ENCODE measurements around the gene ARPP19. TPM values are rescaled to one million over a fixed set of nuclear protein-coding genes. Genes with fewer than 3 reads are reported as not detected.

The ARPP19 gene
- total and polyA plus RNA-seq, 10 of the 15 experiments (the other 5 are each of a cell fraction or from before 2014, with no cell fraction given) = 77.2 to 167 (median 121) TPM

GRCh38 chr15:52527911-52528563 lies 40.8 kb downstream of the ARPP19 start:
- FAIRE-seq = no peak
- SMC1A ChIA-PET (ENCODE audit: uncharacterized antibody, unreplicated experiment) = interaction anchor here (1.0 to 2.5 kb wide), 7 partner anchors 19 to 294 kb away, joined by 3 to 12 read pairs (median 5); no protein-coding TSS in a partner anchor

More at GRCh38 chr15:52527911-52528563, 40.8 kb downstream of the ARPP19 start:
- Histone ChIP-seq H3K4me2 (ENCODE audit: control insufficient read depth, insufficient read depth) (peak overlapping the region; percentile 69), H3K27me3 (replicated peaks in 1 of 2; ENCODE audit: control insufficient read depth in 2 of 2, insufficient read depth in 2 of 2, low read length in 1 of 2) (no peaks in the 10 kb centered on the region), H3K9ac (ENCODE audit: control insufficient read depth, insufficient read depth, low read length) (peak overlapping the region; percentile 69), H3K27ac (ENCODE audit: control insufficient read depth, insufficient read depth) (peak overlapping the region; percentile 20), H3K4me3 (peak overlapping the region; percentile 82), H3K4me1 (ENCODE audit: control insufficient read depth, insufficient read depth, low read length) (peaks cover 3% of the 10 kb centered on the region), H3K36me3 (ENCODE audit: control insufficient read depth in 2 of 2, insufficient read depth in 2 of 2, low read length in 1 of 2) (no peaks in the 10 kb centered on the region), H4K20me1 (ENCODE audit: control insufficient read depth, insufficient read depth) (no peaks in the 10 kb centered on the region; the same call in 1 of the 2 replicates), H2AFZ (ENCODE audit: control insufficient read depth, low read depth, low read length) (peak overlapping the region; percentile 58), H3K9me3 (replicated peaks; ENCODE audit: control insufficient read depth, insufficient read depth, low read length) (no peaks in the 10 kb centered on the region), H3K79me2 (ENCODE audit: control insufficient read depth, insufficient read depth, low read length) (peaks cover 26% of the 10 kb centered on the region)
- ATAC-seq (peak; percentile 41), DNase-seq (ENCODE audit: low read depth, low spot score) (no peak)
- RAD21 ChIA-PET (ENCODE audit: unreplicated experiment) = interaction anchor here (0.8 to 5.8 kb wide), 12 partner anchors 26 to 200 kb away, joined by 3 to 42 read pairs (median 6); no protein-coding TSS in a partner anchor
- POLR2A ChIA-PET = interaction anchor here (0.9 to 1.2 kb wide), 2 partner anchors 31 to 37 kb away, joined by 3 to 4 read pairs; no protein-coding TSS in a partner anchor
- in situ Hi-C loops (cut with MboI) = no loop called here
- TF ChIP-seq FOS (IDR thresholded peaks at IDR 0.05; ENCODE audit: borderline replicate concordance, extremely low read depth, insufficient read length) = no peak
- TF ChIP-seq SP1 (IDR thresholded peaks at IDR 0.05; ENCODE audit: low read depth, low read length) = no peak
- TF ChIP-seq POU2F2 (IDR thresholded peaks at IDR 0.05; ENCODE audit: borderline replicate concordance, low read depth, low read length) = no peak
- no peak for TF ChIP-seq TARDBP (IDR thresholded peaks at IDR 0.05; ENCODE audit: borderline replicate concordance)
- TF ChIP-seq SUPT20H (IDR thresholded peaks at IDR 0.05; ENCODE audit: borderline replicate concordance, control insufficient read depth, low read depth, low read length) = no peak
- no peak for TF ChIP-seq SKIL (IDR thresholded peaks at IDR 0.05; ENCODE audit: low read depth, poor library complexity, severe bottlenecking)
- TF ChIP-seq GATAD2B (conservative IDR thresholded peaks at IDR 0.05; ENCODE audit: low read depth) = no peak
- no peak for TF ChIP-seq CREB1 (IDR thresholded peaks at IDR 0.05; ENCODE audit: low read depth)
- no peak for TF ChIP-seq STAT3 (IDR thresholded peaks at IDR 0.05; ENCODE audit: low read depth, low read length)
- no peak for TF ChIP-seq RBBP5 (conservative IDR thresholded peaks at IDR 0.05)
- no peak for TF ChIP-seq IRF5 (IDR thresholded peaks at IDR 0.05; ENCODE audit: borderline replicate concordance)
- TF ChIP-seq MAX (IDR thresholded peaks at IDR 0.05; ENCODE audit: low read depth, low read length) = no peak
- no peak for TF ChIP-seq KLF5 (IDR thresholded peaks at IDR 0.05; ENCODE audit: partially characterized antibody)
- TF ChIP-seq ZNF274 (IDR thresholded peaks at IDR 0.05; ENCODE audit: insufficient read depth, insufficient read length) = no peak
- TF ChIP-seq RFX5 (IDR thresholded peaks at IDR 0.05; ENCODE audit: low read depth, low read length) = no peak
- TF ChIP-seq SUZ12 (IDR thresholded peaks at IDR 0.05; ENCODE audit: unreplicated experiment) = no peak
- CTCF ChIA-PET = interaction anchor here (0.6 to 4.4 kb wide), 13 partner anchors 8 to 301 kb away, joined by 3 to 20 read pairs (median 4); no protein-coding TSS in a partner anchor
- whole genome bisulfite sequencing (ENCODE audit: insufficient coverage, insufficient replicate concordance, low lambda C conversion rate, missing lambda C conversion rate) = 2% methylated on average over 32 of the region's 32 CpGs
- intact Hi-C loops (cut with micrococcal nuclease; ENCODE audit: unreplicated experiment) = loop anchor here (1.0 to 5.0 kb wide), 3 partner anchors 62 to 196 kb away; no protein-coding TSS in a partner anchor
- BruUV-seq (replicated peaks) = no TSS peak

All from GM12878 (cell line).